Calu3 (cell line): Measurements from ENCODE around the gene OTOG. TPM values are rescaled to one million over a fixed set of nuclear protein-coding genes. Genes with fewer than 3 reads are reported as not detected.

Experiments
- BruUV-seq: library from RNA; stranded (reverse); fragments of 400-500 nt; replicated peaks from 2 replicates; lab custom pipeline; 2021; lab: Mats Ljungman, UMichigan
- CTCF ChIA-PET: fragments of 300-600 bp; sonication (Branson Sonifier 250); formaldehyde crosslinking; loops from one replicate; lab custom pipeline; 2022; ENCODE audit warnings: antibody characterized with exemption; lab: Charles Lee
- DNase-seq: peaks from one replicate; pipeline ENCODE4 v3.0.0; 2022
- H3K27ac Mint-ChIP-seq: one replicate; pipeline ENCODE4 v1.8.0; 2022; ENCODE audit warnings: mixed read lengths; ENCODE audit not compliant: unreplicated experiment
- H3K27me3 Mint-ChIP-seq: one replicate; pipeline ENCODE4 v1.8.0; 2022; ENCODE audit warnings: mixed read lengths; ENCODE audit not compliant: unreplicated experiment
- H3K36me3 Mint-ChIP-seq: one replicate; pipeline ENCODE4 v1.8.0; 2022; ENCODE audit warnings: mild to moderate bottlenecking, moderate library complexity, mixed read lengths; ENCODE audit not compliant: insufficient read depth, unreplicated experiment
- H3K4me1 Mint-ChIP-seq: one replicate; pipeline ENCODE4 v1.8.0; 2022; ENCODE audit warnings: mild to moderate bottlenecking, low read depth, mixed read lengths; ENCODE audit not compliant: unreplicated experiment
- H3K4me3 Mint-ChIP-seq: one replicate; pipeline ENCODE4 v1.8.0; 2022; ENCODE audit warnings: mild to moderate bottlenecking, low read depth, moderate library complexity, mixed read lengths; ENCODE audit not compliant: unreplicated experiment
- H3K9me3 Mint-ChIP-seq: one replicate; pipeline ENCODE4 v1.8.0; 2022; ENCODE audit warnings: low read depth, mixed read lengths; ENCODE audit not compliant: unreplicated experiment
- intact Hi-C: fragments of 100-400 bp; cut with micrococcal nuclease; formaldehyde crosslinking; loops from one replicate; pipeline ENCODE4 v1.10.0; 2022; ENCODE audit not compliant: unreplicated experiment
- total RNA-seq: library from RNA; stranded (reverse); gene quantifications from 2 replicates; pipeline ENCODE4 v1.2.3, GENCODE V29; 2022
- TF ChIP-seq, protein P1 (sequence below): fragments of 200-600 bp; IDR thresholded peaks from one replicate; pipeline ENCODE4 v1.8.0; 2022; ENCODE audit warnings: antibody characterized with exemption; ENCODE audit not compliant: unreplicated experiment

The OTOG gene
- total RNA-seq, 1 experiment from 2014 or later: not detected

DNA sequence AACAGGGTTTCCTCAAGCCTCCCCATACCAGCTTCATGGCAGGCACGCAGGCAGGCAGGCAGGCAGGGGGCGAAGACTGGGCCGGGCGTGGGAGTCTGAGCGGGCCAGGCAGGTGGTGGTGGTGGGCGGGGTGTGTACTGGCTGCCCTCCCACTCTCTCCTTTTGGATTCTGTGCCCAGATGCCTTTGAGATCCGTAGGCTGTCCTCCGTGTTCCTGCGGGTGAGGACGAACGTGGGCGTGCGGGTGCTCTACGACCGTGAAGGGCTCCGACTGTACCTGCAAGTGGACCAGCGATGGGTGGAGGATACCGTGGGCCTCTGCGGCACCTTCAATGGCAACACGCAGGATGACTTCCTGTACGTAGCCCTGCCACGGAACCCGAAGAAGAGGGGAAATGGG is 23.0 kb downstream of the OTOG start:
- Mint-ChIP-seq H3K27ac (no peak overlapping the region), H3K4me3 (no peak overlapping the region), H3K9me3 (no peaks in the 10 kb centered on the region), H3K4me1 (no peaks in the 10 kb centered on the region), H3K27me3 (peaks cover 88% of the 10 kb centered on the region), H3K36me3 (no peaks in the 10 kb centered on the region)
- TF ChIP-seq, protein P1, sequence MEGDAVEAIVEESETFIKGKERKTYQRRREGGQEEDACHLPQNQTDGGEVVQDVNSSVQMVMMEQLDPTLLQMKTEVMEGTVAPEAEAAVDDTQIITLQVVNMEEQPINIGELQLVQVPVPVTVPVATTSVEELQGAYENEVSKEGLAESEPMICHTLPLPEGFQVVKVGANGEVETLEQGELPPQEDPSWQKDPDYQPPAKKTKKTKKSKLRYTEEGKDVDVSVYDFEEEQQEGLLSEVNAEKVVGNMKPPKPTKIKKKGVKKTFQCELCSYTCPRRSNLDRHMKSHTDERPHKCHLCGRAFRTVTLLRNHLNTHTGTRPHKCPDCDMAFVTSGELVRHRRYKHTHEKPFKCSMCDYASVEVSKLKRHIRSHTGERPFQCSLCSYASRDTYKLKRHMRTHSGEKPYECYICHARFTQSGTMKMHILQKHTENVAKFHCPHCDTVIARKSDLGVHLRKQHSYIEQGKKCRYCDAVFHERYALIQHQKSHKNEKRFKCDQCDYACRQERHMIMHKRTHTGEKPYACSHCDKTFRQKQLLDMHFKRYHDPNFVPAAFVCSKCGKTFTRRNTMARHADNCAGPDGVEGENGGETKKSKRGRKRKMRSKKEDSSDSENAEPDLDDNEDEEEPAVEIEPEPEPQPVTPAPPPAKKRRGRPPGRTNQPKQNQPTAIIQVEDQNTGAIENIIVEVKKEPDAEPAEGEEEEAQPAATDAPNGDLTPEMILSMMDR: no peak
- no TSS peak for BruUV-seq
- no peak for DNase-seq
- CTCF ChIA-PET: interaction anchor here (0.6 kb wide), 1 partner anchor 119 kb away, joined by 3 read pairs; no protein-coding TSS in a partner anchor
- intact Hi-C loops: no loop called here

DNA sequence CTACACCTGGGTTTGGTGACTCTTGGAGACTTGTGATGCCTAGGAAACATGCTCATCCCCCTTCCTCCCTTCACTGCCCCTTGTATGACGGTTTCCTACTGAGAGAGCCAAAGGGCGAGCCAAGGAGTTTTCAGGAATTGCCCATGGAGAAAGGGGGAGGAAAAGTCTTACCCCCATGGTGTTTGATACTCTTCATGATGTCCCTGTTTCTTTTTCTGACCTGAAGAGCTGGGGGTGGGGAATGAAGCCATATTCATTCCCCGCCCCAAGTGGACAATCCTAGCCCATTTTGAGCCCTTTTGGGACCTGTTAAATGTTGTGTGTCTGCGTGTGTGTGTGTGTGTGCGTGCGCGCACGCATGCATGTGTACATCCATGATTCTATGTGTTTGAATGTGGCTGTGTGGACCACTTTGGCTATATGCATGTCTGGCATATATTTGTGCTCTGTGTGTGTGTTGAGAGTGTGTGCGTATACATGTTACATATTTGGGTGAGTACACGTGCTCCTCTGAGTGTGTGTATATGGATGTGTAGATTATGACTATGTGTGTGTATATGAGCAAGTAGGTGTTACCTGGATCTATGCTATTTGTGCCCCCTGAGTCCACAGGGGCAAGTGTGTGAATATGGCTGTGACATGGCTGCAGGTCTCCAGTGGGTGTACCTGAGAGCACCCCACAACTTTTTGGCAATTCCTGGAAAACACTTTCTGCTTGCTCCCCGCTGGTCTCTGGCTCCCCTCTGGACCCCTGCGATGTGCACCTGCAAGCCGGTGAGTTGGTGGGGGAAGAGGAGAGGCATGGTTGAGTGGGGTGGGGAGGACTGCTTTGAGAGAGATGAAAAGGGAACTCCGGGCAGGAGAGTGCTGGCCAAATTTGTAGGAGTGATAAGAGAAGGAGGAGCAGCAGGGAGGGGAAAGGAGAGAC is 24.6 kb downstream of the OTOG start:
- H3K4me3 Mint-ChIP-seq: no peak overlapping the region
- intact Hi-C loops: no loop called here
- no TSS peak for BruUV-seq
- no peaks in the 10 kb centered on the region for H3K9me3 Mint-ChIP-seq
- no peak overlapping the region for H3K27ac Mint-ChIP-seq
- no peak for DNase-seq
- no peaks in the 10 kb centered on the region for H3K4me1 Mint-ChIP-seq
- peaks cover 75% of the 10 kb centered on the region for H3K27me3 Mint-ChIP-seq
- CTCF ChIA-PET: no interaction called here
- TF ChIP-seq, protein P1: no peak
- H3K36me3 Mint-ChIP-seq: no peaks in the 10 kb centered on the region

DNA sequence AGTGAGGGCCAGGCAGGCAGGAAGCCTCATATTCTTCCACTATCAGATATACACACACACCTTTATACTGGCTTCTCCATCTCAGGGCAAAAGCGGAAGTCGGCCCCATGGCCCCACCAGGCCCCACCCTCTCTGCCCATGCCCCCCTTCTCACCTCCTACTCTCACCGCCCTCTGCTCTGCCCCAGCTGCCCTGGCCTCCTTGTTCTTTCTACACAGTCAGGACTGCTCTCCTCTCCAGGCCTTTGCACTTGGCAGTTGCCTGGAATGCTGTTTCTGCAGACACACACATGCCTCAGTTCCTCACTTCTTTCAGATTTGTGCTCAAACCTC is 25.3 kb downstream of the OTOG start:
- no peaks in the 10 kb centered on the region for H3K9me3 Mint-ChIP-seq
- no peak overlapping the region for H3K27ac Mint-ChIP-seq
- BruUV-seq: no TSS peak
- H3K27me3 Mint-ChIP-seq: peaks cover 75% of the 10 kb centered on the region
- TF ChIP-seq, protein P1: no peak
- no peaks in the 10 kb centered on the region for H3K4me1 Mint-ChIP-seq
- no peaks in the 10 kb centered on the region for H3K36me3 Mint-ChIP-seq
- H3K4me3 Mint-ChIP-seq: no peak overlapping the region
- intact Hi-C loops: no loop called here
- no peak for DNase-seq
- CTCF ChIA-PET: no interaction called here

DNA sequence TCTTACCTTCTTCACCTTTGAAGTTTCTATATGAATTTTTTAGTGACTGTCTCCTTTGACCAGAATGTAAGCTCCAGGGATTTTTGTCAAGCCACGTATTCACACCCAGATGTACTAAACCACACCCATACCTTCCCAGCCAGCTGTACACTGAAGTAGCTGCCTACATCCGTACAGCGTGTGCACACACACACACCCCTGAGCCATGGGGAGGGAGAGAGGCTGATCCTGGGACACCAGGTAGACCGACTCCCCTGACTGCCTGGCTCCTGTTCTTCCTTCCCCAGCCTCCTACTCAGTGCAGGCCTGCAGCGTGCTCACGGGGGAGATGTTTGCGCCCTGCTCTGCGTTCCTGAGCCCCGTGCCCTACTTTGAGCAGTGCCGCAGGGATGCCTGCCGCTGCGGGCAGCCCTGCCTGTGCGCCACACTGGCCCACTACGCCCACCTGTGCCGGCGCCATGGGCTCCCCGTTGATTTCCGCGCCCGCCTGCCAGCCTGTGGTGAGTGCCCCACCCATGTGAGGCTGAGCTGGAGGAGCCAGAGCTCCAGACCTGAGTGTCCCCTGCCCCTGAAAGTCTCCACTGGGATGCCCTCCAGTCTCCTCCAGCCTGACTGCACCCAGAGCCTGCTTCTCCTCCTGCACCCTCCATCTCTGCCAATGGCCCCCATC is 25.9 kb downstream of the OTOG start:
- Mint-ChIP-seq H3K4me3 (no peak overlapping the region), H3K4me1 (no peaks in the 10 kb centered on the region), H3K27ac (no peak overlapping the region), H3K36me3 (no peaks in the 10 kb centered on the region), H3K9me3 (no peaks in the 10 kb centered on the region), H3K27me3 (peaks cover 75% of the 10 kb centered on the region)
- intact Hi-C loops: no loop called here
- no peak for DNase-seq
- no TSS peak for BruUV-seq
- CTCF ChIA-PET: no interaction called here
- TF ChIP-seq, protein P1: no peak
